Body of pancreas (tissue), 4 donors: ENCODE data around the gene WASF1. TPM values are rescaled to one million over a fixed set of nuclear protein-coding genes. Genes with fewer than 3 reads are reported as not detected.

Experiments
- ATAC-seq: fragments of 150-250 bp; one replicate; pipeline ENCODE4 v1.9.1; 2016
- DNase-seq, 4 donors: peaks; one replicate each; pipeline ENCODE4 v3.0.0-alpha.2; 2019
- H3K27ac ChIP-seq, 4 donors: fragments of 200-600 bp; sonication (generic); 1 replicate in 3 of 4; 2 replicates in 1 of 4; pipeline versions ENCODE4 v1.5.1 to v1.6.1; 2016 to 2019; ENCODE audit warnings: mild to moderate bottlenecking in 1 of 4, mixed read lengths in 1 of 4, moderate library complexity in 1 of 4
- H3K27me3 ChIP-seq, 2 donors: fragments of 200-600 bp; sonication (generic); one replicate each; pipeline ENCODE4 v1.6.0; 2016; ENCODE audit warnings: mild to moderate bottlenecking in 1 of 2
- H3K36me3 ChIP-seq, 2 donors: fragments of 200-600 bp; sonication (generic); replicated peaks in 1 of 2; 2 replicates each; pipeline ENCODE4 v1.5.1; 2016; ENCODE audit warnings: low read depth in 2 of 2; ENCODE audit not compliant: insufficient read depth in 1 of 2
- H3K4me1 ChIP-seq: fragments of 200-600 bp; sonication (generic); one replicate; pipeline ENCODE4 v1.6.0; 2016
- H3K4me3 ChIP-seq, 2 donors: fragments of 200-600 bp; sonication (generic); 1 replicate in 1 of 2; 2 replicates in 1 of 2; pipeline ENCODE4 v1.5.1; 2016 to 2019
- H3K9me3 ChIP-seq, 3 donors: fragments of 200-600 bp; sonication (generic); 1 replicate in 2 of 3; 2 replicates in 1 of 3; pipeline ENCODE4 v1.5.1; 2016
- CTCF ChIP-seq, 7 experiments: fragments of 450-650 bp in 4 of 7; fragments of 200-600 bp in 3 of 7; sonication (generic) in 3 of 7; IDR thresholded peaks; one replicate each; pipeline ENCODE4 v1.5.1; 2016 to 2019; ENCODE audit warnings: antibody characterized with exemption in 7 of 7
- POLR2A ChIP-seq, 3 donors: fragments of 450-650 bp; IDR thresholded peaks; one replicate each; pipeline ENCODE4 v1.6.1; 2016; ENCODE audit warnings: antibody characterized with exemption in 3 of 3, mild to moderate bottlenecking in 2 of 3
- WGBS, 2 donors: methylation state at CpG; one replicate each; pipeline ENCODE4 v1.1.5; 2017; 5-methylcytosine and 5-hydroxymethylcytosine counted together
- intact Hi-C: fragments of 100-400 bp; cut with DNase I; formaldehyde crosslinking; loops from one replicate; pipeline ENCODE4 v1.15.1; 2023
- total RNA-seq, 2 donors: library from RNA; depleted of rRNA; stranded (reverse); fragments of >200 nt; gene quantifications; one replicate each; pipeline ENCODE4 v1.1.0, GENCODE V29; 2016

The WASF1 gene
- total RNA-seq, 2 donors from 2014 or later, result 7.5 to 8.9 TPM

GRCh38 chr6:110216140-110216539 is 36.7 kb upstream of the WASF1 start:
- DNase-seq (no peak), ATAC-seq (no peak)
- intact Hi-C loops, result no loop called here
- H3K27ac ChIP-seq, result no peak overlapping the region
- TF ChIP-seq CTCF (IDR thresholded peaks at IDR 0.05) (no peak), POLR2A (IDR thresholded peaks at IDR 0.05) (no peak)
- H3K4me3 ChIP-seq, result no peak overlapping the region
- no peaks in the 10 kb centered on the region for H3K9me3 ChIP-seq
- peaks cover 0 to 42% of the 10 kb centered on the region in 2 donors for H3K36me3 ChIP-seq
- no peaks in the 10 kb centered on the region for H3K27me3 ChIP-seq
- no peaks in the 10 kb centered on the region for H3K4me1 ChIP-seq
- 79 to 97% methylated on average over 5 of the region's 5 CpGs for WGBS, 2 donors

- no peaks in the 10 kb centered on the region for H3K27me3 ChIP-seq
- 71 to 79% methylated on average over 1 of the region's 1 CpG for WGBS, 2 donors
- no peak overlapping the region for H3K4me3 ChIP-seq
- no peak for DNase-seq
- TF ChIP-seq POLR2A (IDR thresholded peaks at IDR 0.05), result no peak
- TF ChIP-seq CTCF (IDR thresholded peaks at IDR 0.05), result no peak
- H3K36me3 ChIP-seq, result peaks cover 0 to 43% of the 10 kb centered on the region in 2 donors
- intact Hi-C loops, result no loop called here
- no peaks in the 10 kb centered on the region for H3K9me3 ChIP-seq
- no peak overlapping the region for H3K27ac ChIP-seq
- ATAC-seq, result no peak
- H3K4me1 ChIP-seq, result no peaks in the 10 kb centered on the region
Observed at GRCh38 chr6:110214338-110214737, 34.9 kb upstream of the WASF1 start.

- WGBS, 2 donors, result 88 to 91% methylated on average over 1 of the region's 1 CpG
- Histone ChIP-seq H3K4me1 (no peaks in the 10 kb centered on the region), H3K27ac (no peak overlapping the region), H3K36me3 (peaks cover 0 to 35% of the 10 kb centered on the region in 2 donors), H3K27me3 (no peaks in the 10 kb centered on the region), H3K4me3 (no peak overlapping the region), H3K9me3 (no peaks in the 10 kb centered on the region)
- DNase-seq, result no peak
- no peak for ATAC-seq
- TF ChIP-seq POLR2A (IDR thresholded peaks at IDR 0.05), result no peak
- no peak for TF ChIP-seq CTCF (IDR thresholded peaks at IDR 0.05)
- intact Hi-C loops, result no loop called here
Observed at GRCh38 chr6:110211753-110212152, 32.3 kb upstream of the WASF1 start.

GRCh38 chr6:110207652-110208051 is 28.2 kb upstream of the WASF1 start:
- TF ChIP-seq CTCF (IDR thresholded peaks at IDR 0.05) (no peak), POLR2A (IDR thresholded peaks at IDR 0.05) (no peak)
- DNase-seq (no peak), ATAC-seq (no peak)
- no peaks in the 10 kb centered on the region for H3K9me3 ChIP-seq
- no peak overlapping the region for H3K27ac ChIP-seq
- no peak overlapping the region for H3K4me3 ChIP-seq
- H3K36me3 ChIP-seq, result peaks cover 0 to 19% of the 10 kb centered on the region in 2 donors
- H3K4me1 ChIP-seq, result no peaks in the 10 kb centered on the region
- intact Hi-C loops, result no loop called here
- H3K27me3 ChIP-seq, result no peaks in the 10 kb centered on the region
- WGBS, 2 donors, result 94 to 99% methylated on average over 3 of the region's 3 CpGs

DNA sequence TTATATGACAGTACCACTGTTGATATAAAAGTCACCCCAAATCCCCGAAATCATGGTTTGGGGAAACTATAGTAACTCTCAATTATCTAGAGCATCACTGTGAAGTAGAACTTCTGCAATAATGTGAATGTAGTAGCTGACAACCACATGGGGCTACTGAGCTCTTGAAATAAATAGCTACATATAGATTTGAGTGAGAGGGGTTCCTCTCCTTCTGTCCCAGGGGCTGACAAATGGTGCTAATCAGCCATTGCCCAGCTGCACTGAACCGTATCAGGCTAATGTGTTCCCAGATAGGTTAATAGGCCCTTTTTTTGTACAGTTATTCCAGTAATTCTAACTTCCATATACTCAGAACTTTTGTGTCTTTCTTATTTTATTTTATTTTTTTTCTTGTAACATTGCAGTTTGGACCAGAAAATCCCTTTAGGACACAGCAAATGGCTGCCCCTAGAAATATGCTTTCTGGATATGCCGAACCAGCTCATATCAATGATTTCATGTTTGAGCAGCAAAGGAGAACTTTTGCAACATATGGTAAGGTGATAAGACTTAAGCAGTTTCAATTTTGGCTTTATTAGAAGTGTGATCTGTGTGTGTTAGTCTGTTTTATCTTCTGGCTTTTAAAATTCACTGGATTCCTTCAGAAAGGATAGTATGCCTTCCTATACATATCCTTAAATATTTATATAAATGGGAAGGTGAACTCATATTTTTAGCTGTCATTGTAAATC is 21.8 kb upstream of the WASF1 start:
- no peak for ATAC-seq
- H3K4me3 ChIP-seq, result no peak overlapping the region
- H3K4me1 ChIP-seq, result peaks cover 13% of the 10 kb centered on the region
- H3K27me3 ChIP-seq, result no peaks in the 10 kb centered on the region
- TF ChIP-seq CTCF (IDR thresholded peaks at IDR 0.05) (no peak), POLR2A (IDR thresholded peaks at IDR 0.05) (no peak)
- no peak for DNase-seq
- no peaks in the 10 kb centered on the region for H3K9me3 ChIP-seq
- no peak overlapping the region for H3K27ac ChIP-seq
- WGBS, 2 donors, result 54 to 66% methylated on average over 3 of the region's 3 CpGs
- no peaks in the 10 kb centered on the region for H3K36me3 ChIP-seq
- intact Hi-C loops, result no loop called here
